SKM-1 treated with dmso at 0.1 percent for 144 hours (cell line): ENCODE results near the gene AQP11.
A peak's percentile ranks its signal among the peaks of the same experiment; 100 is the strongest.

Experiments used
- DNase-seq: peaks from one replicate; lab custom pipeline; 2025; ENCODE audit not compliant: unreplicated experiment; lab: John Stamatoyannopoulos, UW

Gene AQP11

GRCh38 chr11:77592727-77593126 is 3.0 kb downstream of the AQP11 start:
- no peak for DNase-seq

GRCh38 chr11:77593883-77594282 is 4.1 kb downstream of the AQP11 start:
- DNase-seq = no peak

GRCh38 chr11:77596626-77597025 is 6.9 kb downstream of the AQP11 start:
- no peak for DNase-seq

- no peak for DNase-seq
Measured at GRCh38 chr11:77598195-77598594, 8.4 kb downstream of the AQP11 start.

- DNase-seq = no peak
Measured at GRCh38 chr11:77602381-77603088, 12.8 kb downstream of the AQP11 start.

GRCh38 chr11:77604281-77604680 is 14.5 kb downstream of the AQP11 start:
- DNase-seq = no peak

- no peak for DNase-seq
Measured at GRCh38 chr11:77609234-77609633, 19.5 kb downstream of the AQP11 start.

- DNase-seq = no peak
Measured at GRCh38 chr11:77611921-77612320, 22.2 kb downstream of the AQP11 start.

GRCh38 chr11:77617892-77618291 is 28.1 kb downstream of the AQP11 start:
- no peak for DNase-seq

GRCh38 chr11:77619576-77620198 is 29.9 kb downstream of the AQP11 start:
- DNase-seq = peak; percentile 11

GRCh38 chr11:77630157-77630710 is 40.5 kb downstream of the AQP11 start:
- DNase-seq = no peak

GRCh38 chr11:77633926-77634325 is 44.2 kb downstream of the AQP11 start:
- DNase-seq = peak; percentile 59

- DNase-seq = peak; percentile 13
Measured at GRCh38 chr11:77636731-77637344, 47.1 kb downstream of the AQP11 start.

GRCh38 chr11:77637345-77638165 is 47.8 kb downstream of the AQP11 start, which contains the start of gene CLNS1A:
TSS of gene CLNS1A (minus strand) at chr11:77637794. CDS start at chr11:77637714, 80 bp downstream.
- peak; percentile 96 for DNase-seq

- no peak for DNase-seq
Measured at GRCh38 chr11:77642228-77642627, 52.5 kb downstream of the AQP11 start.

GRCh38 chr11:77644887-77645286 is 55.1 kb downstream of the AQP11 start:
- no peak for DNase-seq

GRCh38 chr11:77647654-77648305 is 58.0 kb downstream of the AQP11 start:
- DNase-seq = no peak

GRCh38 chr11:77650123-77650522 is 60.4 kb downstream of the AQP11 start:
- DNase-seq = no peak

GRCh38 chr11:77654770-77655434 is 65.1 kb downstream of the AQP11 start:
- no peak for DNase-seq

GRCh38 chr11:77656362-77656761 is 66.6 kb downstream of the AQP11 start:
- no peak for DNase-seq
